Caco-2 (cell line): ENCODE data around the gene CRELD2. TPM values are rescaled to one million over a fixed set of nuclear protein-coding genes. Genes with fewer than 3 reads are reported as not detected.

Experiments
- BruUV-seq: library from RNA; stranded (reverse); fragments of 400-500 nt; replicated peaks from 2 replicates; lab custom pipeline; 2021; lab: Mats Ljungman, UMichigan
- CTCF ChIA-PET: fragments of 300-600 bp; sonication (Branson Sonifier 250); formaldehyde crosslinking; loops from one replicate; lab custom pipeline; 2022; ENCODE audit warnings: antibody characterized with exemption; lab: Charles Lee
- POLR2A ChIA-PET: fragments of 300-600 bp; sonication (Branson Sonifier 250); formaldehyde crosslinking; loops from one replicate; lab custom pipeline; 2022; ENCODE audit warnings: antibody characterized with exemption; lab: Charles Lee
- DNase-seq, 2 experiments: peaks; one replicate each; pipeline versions ENCODE4 v3.0.0 to v3.0.0-alpha.2; 2020 to 2022
- H3K27me3 ChIP-seq: replicated peaks from 2 replicates; pipeline ENCODE4 v1.6.0; 2011; ENCODE audit warnings: low read length; ENCODE audit not compliant: control insufficient read depth, insufficient read depth
- H3K36me3 ChIP-seq: 2 replicates; pipeline ENCODE4 v1.5.1; 2011; ENCODE audit warnings: low read length; ENCODE audit not compliant: control insufficient read depth, insufficient read depth
- H3K4me1 ChIP-seq: fragments of 250-450 bp; sonication (Bioruptor Pico); 2 replicates; pipeline ENCODE4 v1.5.1; 2020; ENCODE audit warnings: mild to moderate bottlenecking
- H3K4me3 ChIP-seq: 2 replicates; pipeline ENCODE4 v1.5.1; 2011; ENCODE audit warnings: low read depth, mild to moderate bottlenecking, control low read depth, low read length
- H3K9me3 ChIP-seq: fragments of 250-450 bp; sonication (Bioruptor Pico); 2 replicates; pipeline ENCODE4 v1.5.1; 2020; ENCODE audit warnings: mild to moderate bottlenecking, moderate library complexity
- H3K27ac Mint-ChIP-seq: one replicate; pipeline ENCODE4 v1.8.0; 2022; ENCODE audit warnings: mixed read lengths; ENCODE audit not compliant: unreplicated experiment
- H3K27me3 Mint-ChIP-seq: one replicate; pipeline ENCODE4 v1.8.0; 2022; ENCODE audit warnings: mixed read lengths; ENCODE audit not compliant: insufficient read depth, unreplicated experiment
- H3K36me3 Mint-ChIP-seq: one replicate; pipeline ENCODE4 v1.8.0; 2022; ENCODE audit warnings: mild to moderate bottlenecking, mixed read lengths; ENCODE audit not compliant: insufficient read depth, unreplicated experiment
- H3K4me1 Mint-ChIP-seq: one replicate; pipeline ENCODE4 v1.8.0; 2022; ENCODE audit warnings: low read depth, mixed read lengths; ENCODE audit not compliant: unreplicated experiment
- H3K4me3 Mint-ChIP-seq: one replicate; pipeline ENCODE4 v1.8.0; 2022; ENCODE audit warnings: mild to moderate bottlenecking, moderate library complexity, mixed read lengths; ENCODE audit not compliant: unreplicated experiment
- H3K9me3 Mint-ChIP-seq: one replicate; pipeline ENCODE4 v1.8.0; 2022; ENCODE audit warnings: mixed read lengths; ENCODE audit not compliant: unreplicated experiment
- CTCF ChIP-seq, 2 experiments: fragments of 200-600 bp in 1 of 2; IDR thresholded peaks; 1 replicate in 1 of 2; 2 replicates in 1 of 2; pipeline versions ENCODE4 v1.5.1 to v1.8.0; 2011 to 2022; ENCODE audit warnings: antibody characterized with exemption in 1 of 2, control low read depth in 1 of 2, inconsistent platforms in 1 of 2, low read depth in 1 of 2, low read length in 1 of 2, mild to moderate bottlenecking in 1 of 2, moderate library complexity in 1 of 2; ENCODE audit not compliant: insufficient read depth in 1 of 2, severe bottlenecking in 1 of 2, unreplicated experiment in 1 of 2
- intact Hi-C: fragments of 100-400 bp; cut with micrococcal nuclease; formaldehyde crosslinking; loops from one replicate; pipeline ENCODE4 v1.10.0; 2022; ENCODE audit not compliant: unreplicated experiment
- total RNA-seq: library from RNA; stranded (reverse); gene quantifications from 2 replicates; pipeline ENCODE4 v1.2.3, GENCODE V29; 2022

The CRELD2 gene
- total RNA-seq, 1 experiment from 2014 or later, result 43.3 TPM

DNA sequence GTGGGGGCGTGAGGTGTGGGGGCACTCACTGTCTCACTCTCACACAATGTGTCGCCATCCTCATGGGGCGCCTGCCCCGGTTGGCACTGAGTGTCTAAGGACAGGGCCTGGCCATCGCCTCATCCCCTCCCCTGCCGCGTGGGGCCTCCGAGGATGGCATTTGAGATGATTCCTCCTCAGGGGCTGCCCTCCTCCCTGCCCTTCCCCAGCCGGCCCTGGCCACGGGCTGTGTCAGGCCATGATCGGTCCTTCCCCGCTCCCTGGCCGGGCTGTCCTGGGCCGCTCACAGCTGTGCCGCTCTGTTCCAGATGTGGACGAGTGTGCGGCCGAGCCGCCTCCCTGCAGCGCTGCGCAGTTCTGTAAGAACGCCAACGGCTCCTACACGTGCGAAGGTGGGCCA, 4.5 kb downstream of the CRELD2 start:
- TF ChIP-seq CTCF (IDR thresholded peaks at IDR 0.05; ENCODE audit: insufficient read depth in 1 of 2, low read depth in 1 of 2, low read length in 1 of 2, severe bottlenecking in 1 of 2, unreplicated experiment in 1 of 2), result no peak
- ChIA-PET POLR2A (no interaction called here), CTCF (no interaction called here)
- Mint-ChIP-seq H3K36me3 (peaks cover 9% of the 10 kb centered on the region), H3K4me3 (no peak overlapping the region), H3K27ac (no peak overlapping the region), H3K27me3 (no peaks in the 10 kb centered on the region), H3K4me1 (no peaks in the 10 kb centered on the region), H3K9me3 (no peaks in the 10 kb centered on the region)
- H3K4me3 ChIP-seq, result no peak overlapping the region
- H3K27me3 ChIP-seq, result no peaks in the 10 kb centered on the region
- no peaks in the 10 kb centered on the region for H3K9me3 ChIP-seq
- no peaks in the 10 kb centered on the region for H3K36me3 ChIP-seq
- BruUV-seq, result no TSS peak
- H3K4me1 ChIP-seq, result 0 out of 2 replicates have a peak, but pooled peaks cover 5% of the 10 kb centered on the region
- no peak for DNase-seq
- intact Hi-C loops, result no loop called here

DNA sequence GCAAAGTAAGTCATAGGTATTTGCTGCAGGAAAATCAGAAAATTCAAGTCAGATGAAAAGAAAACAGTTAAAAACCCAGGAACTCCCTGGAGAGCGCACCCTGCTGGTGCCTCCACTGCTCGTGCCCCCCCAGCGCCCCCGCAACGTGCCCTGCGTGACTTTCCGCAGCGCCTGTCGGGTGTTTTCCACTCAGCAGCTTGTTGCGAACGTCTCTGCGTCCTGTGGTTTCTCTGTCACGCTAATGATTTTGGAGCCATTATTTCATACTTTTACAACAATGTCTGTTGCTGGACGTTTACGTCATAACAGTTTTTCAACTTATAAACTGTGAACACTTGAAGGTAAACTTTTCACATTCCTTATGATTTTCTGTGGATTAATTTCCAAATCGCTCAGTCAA, 5.0 kb downstream of the CRELD2 start:
- peak in 1 of 2 experiments; percentile 13 for TF ChIP-seq CTCF (IDR thresholded peaks at IDR 0.05; ENCODE audit: insufficient read depth in 1 of 2, low read depth in 1 of 2, low read length in 1 of 2, severe bottlenecking in 1 of 2, unreplicated experiment in 1 of 2)
- 0 out of 2 replicates have a peak, but pooled peaks cover 5% of the 10 kb centered on the region for H3K4me1 ChIP-seq
- no peak overlapping the region for H3K4me3 Mint-ChIP-seq
- no peaks in the 10 kb centered on the region for H3K36me3 ChIP-seq
- CTCF ChIA-PET, result no interaction called here
- no peak for DNase-seq
- H3K9me3 ChIP-seq, result no peaks in the 10 kb centered on the region
- intact Hi-C loops, result no loop called here
- no TSS peak for BruUV-seq
- H3K4me1 Mint-ChIP-seq, result no peaks in the 10 kb centered on the region
- H3K27me3 Mint-ChIP-seq, result no peaks in the 10 kb centered on the region
- POLR2A ChIA-PET, result no interaction called here
- peaks cover 9% of the 10 kb centered on the region for H3K36me3 Mint-ChIP-seq
- no peak overlapping the region for H3K4me3 ChIP-seq
- no peaks in the 10 kb centered on the region for H3K9me3 Mint-ChIP-seq
- H3K27ac Mint-ChIP-seq, result no peak overlapping the region
- H3K27me3 ChIP-seq, result no peaks in the 10 kb centered on the region

DNA sequence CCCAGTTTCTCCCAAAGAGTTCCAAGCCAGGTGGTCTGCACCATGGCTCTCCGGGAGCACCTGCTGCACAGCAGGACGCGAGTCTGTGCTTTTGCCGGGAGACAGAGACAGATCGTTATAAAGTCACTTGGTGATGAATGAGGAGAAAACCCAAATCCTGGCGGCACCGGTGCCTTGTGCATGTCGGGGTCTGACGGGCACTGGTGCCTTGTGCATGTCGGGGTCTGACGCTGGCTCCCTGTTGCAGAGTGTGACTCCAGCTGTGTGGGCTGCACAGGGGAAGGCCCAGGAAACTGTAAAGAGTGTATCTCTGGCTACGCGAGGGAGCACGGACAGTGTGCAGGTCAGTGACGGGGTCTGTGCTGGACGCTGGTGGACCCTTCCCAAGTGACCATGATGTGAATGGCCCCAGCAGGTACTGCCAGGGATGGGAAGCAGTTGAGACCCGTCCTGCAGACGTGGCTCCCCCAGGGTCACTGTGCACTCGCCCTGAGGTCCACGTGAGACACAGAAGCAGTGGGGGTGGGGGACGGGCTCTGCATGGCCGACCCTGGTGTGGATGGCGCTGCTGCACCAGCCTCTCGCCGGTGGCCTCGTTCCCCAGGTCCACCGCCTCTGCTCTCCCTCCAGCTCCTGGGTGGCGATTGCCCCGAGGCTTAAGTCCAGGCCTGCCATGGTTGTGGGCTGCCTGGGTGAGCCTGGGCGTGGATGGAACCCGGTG, 5.8 kb downstream of the CRELD2 start:
- peaks cover 4% of the 10 kb centered on the region for H3K36me3 Mint-ChIP-seq
- no peaks in the 10 kb centered on the region for H3K4me1 Mint-ChIP-seq
- Histone ChIP-seq H3K27me3 (no peaks in the 10 kb centered on the region), H3K9me3 (no peaks in the 10 kb centered on the region), H3K36me3 (no peaks in the 10 kb centered on the region), H3K4me1 (0 out of 2 replicates have a peak, but pooled peaks cover 2% of the 10 kb centered on the region), H3K4me3 (no peak overlapping the region)
- DNase-seq, result no peak
- no TSS peak for BruUV-seq
- POLR2A ChIA-PET, result no interaction called here
- no peak for TF ChIP-seq CTCF (IDR thresholded peaks at IDR 0.05; ENCODE audit: insufficient read depth in 1 of 2, low read depth in 1 of 2, low read length in 1 of 2, severe bottlenecking in 1 of 2, unreplicated experiment in 1 of 2)
- no peaks in the 10 kb centered on the region for H3K27me3 Mint-ChIP-seq
- CTCF ChIA-PET, result no interaction called here
- H3K4me3 Mint-ChIP-seq, result no peak overlapping the region
- H3K27ac Mint-ChIP-seq, result no peak overlapping the region
- intact Hi-C loops, result no loop called here
- no peaks in the 10 kb centered on the region for H3K9me3 Mint-ChIP-seq
